ENCODE measurements around the gene GRIK4.

GRIK4 gene

DNA sequence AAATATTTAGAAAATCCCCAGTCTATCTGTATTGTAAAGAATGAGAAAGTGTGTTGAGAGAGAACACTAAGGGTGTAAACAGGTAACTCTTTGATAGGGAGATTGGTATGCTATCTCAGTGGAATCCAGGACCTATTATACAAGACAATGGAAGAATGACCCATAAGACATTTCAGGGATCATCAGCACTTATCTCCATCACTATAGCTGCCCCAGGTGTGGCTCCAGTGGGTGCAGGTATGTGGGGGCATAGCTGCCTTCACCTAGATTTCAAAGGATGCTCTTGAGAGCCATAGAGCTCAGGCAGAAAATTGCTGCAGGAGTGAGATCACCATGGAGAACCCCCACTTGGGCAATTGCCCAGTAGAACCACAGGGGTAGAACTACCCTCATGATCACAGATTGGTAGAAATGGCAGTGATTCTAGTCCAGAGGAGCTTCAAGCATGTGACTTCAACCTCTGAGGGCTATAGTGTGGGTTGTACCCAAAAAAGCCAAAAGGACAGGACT, 260.1 kb downstream of the GRIK4 start:
- no peaks in the 10 kb centered on the region for H4K20me1 ChIP-seq (ENCODE audit: control insufficient read depth, insufficient read depth, low read depth, low read length)
- no peaks in the 10 kb centered on the region for H3F3A ChIP-seq (ENCODE audit: control insufficient read depth, insufficient read depth)

GRCh38 chr11:120773501-120774031, 262.0 kb downstream of the GRIK4 start:
- peaks cover 9% of the 10 kb centered on the region for H3K27me3 ChIP-seq (ENCODE audit: control insufficient read depth, low read length)
- no peak overlapping the region for H3K27ac ChIP-seq (ENCODE audit: low read depth, low read length)
- no peaks in the 10 kb centered on the region for H3K79me2 ChIP-seq (ENCODE audit: control insufficient read depth, low read length)
- H3K36me3 ChIP-seq (ENCODE audit: control insufficient read depth, low read length), result no peaks in the 10 kb centered on the region
- no peak overlapping the region for H3K4me2 ChIP-seq (ENCODE audit: low read length)
- no peaks in the 10 kb centered on the region for H3K9me2 ChIP-seq (replicated peaks; ENCODE audit: control insufficient read depth, low read length)
- H3K4me1 ChIP-seq (ENCODE audit: control insufficient read depth, low read length), result no peaks in the 10 kb centered on the region
- TF ChIP-seq EZH2phosphoT487 (IDR thresholded peaks at IDR 0.05; ENCODE audit: borderline replicate concordance, low read length), result no peak
- TF ChIP-seq, protein P1, sequence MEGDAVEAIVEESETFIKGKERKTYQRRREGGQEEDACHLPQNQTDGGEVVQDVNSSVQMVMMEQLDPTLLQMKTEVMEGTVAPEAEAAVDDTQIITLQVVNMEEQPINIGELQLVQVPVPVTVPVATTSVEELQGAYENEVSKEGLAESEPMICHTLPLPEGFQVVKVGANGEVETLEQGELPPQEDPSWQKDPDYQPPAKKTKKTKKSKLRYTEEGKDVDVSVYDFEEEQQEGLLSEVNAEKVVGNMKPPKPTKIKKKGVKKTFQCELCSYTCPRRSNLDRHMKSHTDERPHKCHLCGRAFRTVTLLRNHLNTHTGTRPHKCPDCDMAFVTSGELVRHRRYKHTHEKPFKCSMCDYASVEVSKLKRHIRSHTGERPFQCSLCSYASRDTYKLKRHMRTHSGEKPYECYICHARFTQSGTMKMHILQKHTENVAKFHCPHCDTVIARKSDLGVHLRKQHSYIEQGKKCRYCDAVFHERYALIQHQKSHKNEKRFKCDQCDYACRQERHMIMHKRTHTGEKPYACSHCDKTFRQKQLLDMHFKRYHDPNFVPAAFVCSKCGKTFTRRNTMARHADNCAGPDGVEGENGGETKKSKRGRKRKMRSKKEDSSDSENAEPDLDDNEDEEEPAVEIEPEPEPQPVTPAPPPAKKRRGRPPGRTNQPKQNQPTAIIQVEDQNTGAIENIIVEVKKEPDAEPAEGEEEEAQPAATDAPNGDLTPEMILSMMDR (IDR thresholded peaks at IDR 0.05; ENCODE audit: low read depth, low read length, poor library complexity, severe bottlenecking), result no peak
- H3K4me3 ChIP-seq (ENCODE audit: low read length), result no peak overlapping the region
- H4K20me1 ChIP-seq (ENCODE audit: control insufficient read depth, insufficient read depth, low read depth, low read length), result no peaks in the 10 kb centered on the region
- H3K9me3 ChIP-seq (ENCODE audit: control insufficient read depth, insufficient read depth, low read length), result no peaks in the 10 kb centered on the region
- H3F3A ChIP-seq (ENCODE audit: control insufficient read depth, insufficient read depth), result no peaks in the 10 kb centered on the region

More for the DNA sequence above, 260.1 kb downstream of the GRIK4 start:
- Histone ChIP-seq H3K27ac (ENCODE audit: low read depth, low read length) (no peak overlapping the region), H3K4me3 (ENCODE audit: low read length) (no peak overlapping the region), H3K9me2 (replicated peaks; ENCODE audit: control insufficient read depth, low read length) (no peaks in the 10 kb centered on the region), H3K9me3 (ENCODE audit: control insufficient read depth, insufficient read depth, low read length) (no peaks in the 10 kb centered on the region; the same call in 1 of the 2 replicates), H3K4me2 (ENCODE audit: low read length) (no peak overlapping the region), H3K79me2 (ENCODE audit: control insufficient read depth, low read length) (no peaks in the 10 kb centered on the region), H3K27me3 (ENCODE audit: control insufficient read depth, low read length) (peaks cover 9% of the 10 kb centered on the region), H3K4me1 (ENCODE audit: control insufficient read depth, low read length) (no peaks in the 10 kb centered on the region), H3K36me3 (ENCODE audit: control insufficient read depth, low read length) (no peaks in the 10 kb centered on the region)
- TF ChIP-seq EZH2phosphoT487 (IDR thresholded peaks at IDR 0.05; ENCODE audit: borderline replicate concordance, low read length), result no peak
- TF ChIP-seq, protein P1 (IDR thresholded peaks at IDR 0.05; ENCODE audit: low read depth, low read length, poor library complexity, severe bottlenecking), result no peak

- Histone ChIP-seq H4K20me1 (ENCODE audit: control insufficient read depth, insufficient read depth, low read depth, low read length) (no peaks in the 10 kb centered on the region), H3K4me2 (ENCODE audit: low read length) (no peak overlapping the region), H3K79me2 (ENCODE audit: control insufficient read depth, low read length) (no peaks in the 10 kb centered on the region), H3K27me3 (ENCODE audit: control insufficient read depth, low read length) (peaks cover 9% of the 10 kb centered on the region), H3K27ac (ENCODE audit: low read depth, low read length) (no peak overlapping the region), H3K4me1 (ENCODE audit: control insufficient read depth, low read length) (no peaks in the 10 kb centered on the region), H3K9me3 (ENCODE audit: control insufficient read depth, insufficient read depth, low read length) (no peaks in the 10 kb centered on the region), H3K36me3 (ENCODE audit: control insufficient read depth, low read length) (no peaks in the 10 kb centered on the region), H3K9me2 (replicated peaks; ENCODE audit: control insufficient read depth, low read length) (no peaks in the 10 kb centered on the region), H3K4me3 (ENCODE audit: low read length) (no peak overlapping the region), H3F3A (ENCODE audit: control insufficient read depth, insufficient read depth) (no peaks in the 10 kb centered on the region)
- TF ChIP-seq, protein P1 (IDR thresholded peaks at IDR 0.05; ENCODE audit: low read depth, low read length, poor library complexity, severe bottlenecking), result no peak
- TF ChIP-seq EZH2phosphoT487 (IDR thresholded peaks at IDR 0.05; ENCODE audit: borderline replicate concordance, low read length), result no peak
Measured at GRCh38 chr11:120774591-120775386, 263.2 kb downstream of the GRIK4 start.

All from DOHH2 (cell line).